NCI-H2196 (cell line): Measurements from ENCODE around the gene ANKRD34A.

Experiments
- DNase-seq: peaks from one replicate; lab custom pipeline; 2025; ENCODE audit not compliant: unreplicated experiment; lab: John Stamatoyannopoulos, UW

ANKRD34A gene

GRCh38 chr1:145912128-145912641 is 52.2 kb downstream of the ANKRD34A start:
- DNase-seq: no peak
